ENCODE results near the gene ARSG. TPM values are rescaled to one million over a fixed set of nuclear protein-coding genes. Genes with fewer than 3 reads are reported as not detected.
"Not testable (repeated sequence)": the region's sequence is repeated elsewhere in the genome, so short reads cannot be mapped to it uniquely, and the experiment has no call there.

Gene ARSG
- total RNA-seq, 1 donor from 2014 or later: 7.4 TPM

GRCh38 chr17:68328676-68329075, 37.4 kb downstream of the ARSG start:
- H3K4me1 Mint-ChIP-seq (ENCODE audit: low read depth): no peaks in the 10 kb centered on the region
- TF ChIP-seq CTCF (IDR thresholded peaks at IDR 0.05): no peak
- H3K4me3 Mint-ChIP-seq (ENCODE audit: unreplicated experiment): no peak overlapping the region
- peaks cover 5% of the 10 kb centered on the region for H3K36me3 Mint-ChIP-seq (ENCODE audit: low read depth)
- no peak overlapping the region for H3K27ac Mint-ChIP-seq (ENCODE audit: unreplicated experiment)
- H3K9me3 Mint-ChIP-seq (ENCODE audit: low read depth): peaks cover 14% of the 10 kb centered on the region
- no peaks in the 10 kb centered on the region for H3K27me3 Mint-ChIP-seq (ENCODE audit: low read depth)
- no peak for DNase-seq (ENCODE audit: low spot score)

- H3K27ac Mint-ChIP-seq (ENCODE audit: unreplicated experiment): no peak overlapping the region
- H3K36me3 Mint-ChIP-seq (ENCODE audit: low read depth): peaks cover 5% of the 10 kb centered on the region
- no peak for TF ChIP-seq CTCF (IDR thresholded peaks at IDR 0.05)
- no peak overlapping the region for H3K4me3 Mint-ChIP-seq (ENCODE audit: unreplicated experiment)
- no peak for DNase-seq (ENCODE audit: low spot score)
- H3K4me1 Mint-ChIP-seq (ENCODE audit: low read depth): no peaks in the 10 kb centered on the region
- H3K9me3 Mint-ChIP-seq (ENCODE audit: low read depth): peaks cover 14% of the 10 kb centered on the region
- no peaks in the 10 kb centered on the region for H3K27me3 Mint-ChIP-seq (ENCODE audit: low read depth)
Observed at GRCh38 chr17:68329331-68329730, 38.0 kb downstream of the ARSG start.

GRCh38 chr17:68331932-68332331, 40.6 kb downstream of the ARSG start:
- H3K9me3 Mint-ChIP-seq (ENCODE audit: low read depth): peaks cover 14% of the 10 kb centered on the region
- not testable (repeated sequence) for H3K27me3 Mint-ChIP-seq (ENCODE audit: low read depth)

DNA sequence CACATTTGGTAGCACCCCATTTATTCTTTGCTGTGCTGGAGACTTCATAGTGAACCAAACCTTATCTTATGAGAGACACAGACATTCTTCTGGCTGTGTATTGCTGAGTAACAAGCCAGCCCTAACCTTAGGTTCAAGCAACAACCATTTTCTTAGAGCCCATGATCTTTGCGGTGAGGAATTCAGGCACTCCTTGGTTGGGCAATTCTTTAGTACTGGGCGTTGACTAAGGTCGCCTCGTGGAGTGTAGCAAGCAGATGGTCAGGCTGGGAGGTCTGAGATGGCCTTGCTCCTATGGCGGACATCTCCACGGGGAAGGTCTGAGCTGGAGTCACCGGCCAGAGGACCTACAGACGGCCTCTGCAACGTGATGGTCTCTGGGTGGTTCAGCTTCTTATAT, 43.1 kb downstream of the ARSG start:
- peaks cover 14% of the 10 kb centered on the region for H3K9me3 Mint-ChIP-seq (ENCODE audit: low read depth)
- H3K36me3 Mint-ChIP-seq (ENCODE audit: low read depth): peaks cover 5% of the 10 kb centered on the region
- no peak for DNase-seq (ENCODE audit: low spot score)
- no peak for TF ChIP-seq CTCF (IDR thresholded peaks at IDR 0.05)
- no peak overlapping the region for H3K4me3 Mint-ChIP-seq (ENCODE audit: unreplicated experiment)
- H3K27me3 Mint-ChIP-seq (ENCODE audit: low read depth): no peaks in the 10 kb centered on the region
- no peak overlapping the region for H3K27ac Mint-ChIP-seq (ENCODE audit: unreplicated experiment)
- H3K4me1 Mint-ChIP-seq (ENCODE audit: low read depth): no peaks in the 10 kb centered on the region

More at GRCh38 chr17:68331932-68332331, 40.6 kb downstream of the ARSG start:
- not testable (repeated sequence) for H3K4me3 Mint-ChIP-seq (ENCODE audit: unreplicated experiment); H3K27ac Mint-ChIP-seq (ENCODE audit: unreplicated experiment); H3K36me3 Mint-ChIP-seq (ENCODE audit: low read depth); DNase-seq (ENCODE audit: low spot score); H3K4me1 Mint-ChIP-seq (ENCODE audit: low read depth)

- DNase-seq (ENCODE audit: low spot score): no peak
- Mint-ChIP-seq H3K27ac (ENCODE audit: unreplicated experiment) (no peak overlapping the region), H3K27me3 (ENCODE audit: low read depth) (no peaks in the 10 kb centered on the region), H3K4me1 (ENCODE audit: low read depth) (peaks cover 5% of the 10 kb centered on the region), H3K9me3 (ENCODE audit: low read depth) (no peaks in the 10 kb centered on the region), H3K36me3 (ENCODE audit: low read depth) (no peaks in the 10 kb centered on the region), H3K4me3 (ENCODE audit: unreplicated experiment) (no peak overlapping the region)
- TF ChIP-seq CTCF (IDR thresholded peaks at IDR 0.05): no peak
Observed at GRCh38 chr17:68341482-68341881, 50.2 kb downstream of the ARSG start.

DNA sequence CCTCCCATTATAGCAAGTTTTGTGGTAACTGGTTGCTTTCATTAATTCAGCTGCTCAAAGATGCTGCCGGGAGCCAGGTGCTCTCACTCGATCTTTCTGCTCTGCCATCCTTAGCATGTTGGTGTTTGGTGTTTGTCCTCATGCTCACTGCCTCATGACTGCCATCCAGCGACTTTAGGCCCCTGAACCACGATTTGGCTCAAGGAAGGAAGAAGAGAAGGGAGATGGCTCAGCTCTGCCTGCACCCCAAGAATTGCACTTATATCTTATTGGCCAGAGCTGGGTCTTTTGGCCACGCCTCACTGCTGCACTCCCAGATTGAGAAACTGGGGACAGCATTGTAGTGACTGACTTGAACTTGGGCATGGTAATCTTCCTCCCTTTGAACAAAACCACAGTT, 52.7 kb downstream of the ARSG start:
- H3K4me1 Mint-ChIP-seq (ENCODE audit: low read depth): peaks cover 5% of the 10 kb centered on the region
- no peak for DNase-seq (ENCODE audit: low spot score)
- no peaks in the 10 kb centered on the region for H3K27me3 Mint-ChIP-seq (ENCODE audit: low read depth)
- TF ChIP-seq CTCF (IDR thresholded peaks at IDR 0.05): no peak
- H3K36me3 Mint-ChIP-seq (ENCODE audit: low read depth): no peaks in the 10 kb centered on the region
- H3K27ac Mint-ChIP-seq (ENCODE audit: unreplicated experiment): no peak overlapping the region
- no peak overlapping the region for H3K4me3 Mint-ChIP-seq (ENCODE audit: unreplicated experiment)
- no peaks in the 10 kb centered on the region for H3K9me3 Mint-ChIP-seq (ENCODE audit: low read depth)

All from chondrocyte (in vitro differentiated cells).